Gastroesophageal sphincter (tissue), 3 donors: ENCODE results near the gene ZDHHC16.

Experiments used
- CTCF ChIP-seq, 4 experiments: fragments of 200-600 bp in 2 of 4; fragments of 450-650 bp in 2 of 4; sonication (generic) in 1 of 4; IDR thresholded peaks; one replicate each; pipeline ENCODE4 v1.5.1; 2017 to 2019; ENCODE audit warnings: antibody characterized with exemption in 4 of 4, mild to moderate bottlenecking in 2 of 4, moderate library complexity in 2 of 4
- EP300 ChIP-seq: sonication (generic); formaldehyde crosslinking; IDR thresholded peaks from one replicate; pipeline ENCODE4 v1.6.1; 2017; ENCODE audit warnings: antibody characterized with exemption, mild to moderate bottlenecking
- POLR2A ChIP-seq, 2 donors: fragments of 450-650 bp; IDR thresholded peaks; one replicate each; pipeline ENCODE4 v1.6.1; 2017; ENCODE audit warnings: antibody characterized with exemption in 2 of 2, mild to moderate bottlenecking in 2 of 2, moderate library complexity in 1 of 2
- POLR2AphosphoS5 ChIP-seq: sonication (generic); formaldehyde crosslinking; IDR thresholded peaks from one replicate; pipeline ENCODE4 v1.6.1; 2017; ENCODE audit warnings: antibody characterized with exemption

DNA sequence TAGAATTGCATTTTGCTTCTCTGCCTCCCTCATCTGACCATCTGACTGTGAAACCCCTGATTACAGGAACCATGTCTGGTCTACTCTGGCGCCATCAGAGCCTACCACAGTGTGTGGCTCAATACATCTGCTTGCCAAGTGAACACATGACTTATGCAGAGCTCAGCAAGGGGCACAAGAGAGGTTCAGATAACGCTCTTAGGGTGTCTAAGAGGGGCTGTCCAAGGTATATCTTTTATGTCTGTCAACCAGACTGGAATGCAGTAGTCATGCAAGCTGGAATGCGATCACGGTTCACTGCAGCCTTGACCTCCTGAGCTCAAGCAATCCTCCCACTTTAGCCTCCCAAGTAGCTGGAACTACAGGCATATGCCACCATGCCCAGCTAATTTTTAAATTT lies 34.6 kb upstream of the ZDHHC16 start:
- TF ChIP-seq CTCF (IDR thresholded peaks at IDR 0.05) (no peak), POLR2AphosphoS5 (no peak), POLR2A (IDR thresholded peaks at IDR 0.05) (no peak), EP300 (no peak)
